Calu3 (cell line): ENCODE results near the gene FRS2. TPM values are rescaled to one million over a fixed set of nuclear protein-coding genes. Genes with fewer than 3 reads are reported as not detected.

ENCODE experiments used
- BruUV-seq: library from RNA; stranded (reverse); fragments of 400-500 nt; replicated peaks from 2 replicates; lab custom pipeline; 2021; lab: Mats Ljungman, UMichigan
- CTCF ChIA-PET: fragments of 300-600 bp; sonication (Branson Sonifier 250); formaldehyde crosslinking; loops from one replicate; lab custom pipeline; 2022; ENCODE audit warnings: antibody characterized with exemption; lab: Charles Lee
- DNase-seq: peaks from one replicate; pipeline ENCODE4 v3.0.0; 2022
- H3K27ac Mint-ChIP-seq: one replicate; pipeline ENCODE4 v1.8.0; 2022; ENCODE audit warnings: mixed read lengths; ENCODE audit not compliant: unreplicated experiment
- H3K27me3 Mint-ChIP-seq: one replicate; pipeline ENCODE4 v1.8.0; 2022; ENCODE audit warnings: mixed read lengths; ENCODE audit not compliant: unreplicated experiment
- H3K36me3 Mint-ChIP-seq: one replicate; pipeline ENCODE4 v1.8.0; 2022; ENCODE audit warnings: mild to moderate bottlenecking, moderate library complexity, mixed read lengths; ENCODE audit not compliant: insufficient read depth, unreplicated experiment
- H3K4me1 Mint-ChIP-seq: one replicate; pipeline ENCODE4 v1.8.0; 2022; ENCODE audit warnings: mild to moderate bottlenecking, low read depth, mixed read lengths; ENCODE audit not compliant: unreplicated experiment
- H3K4me3 Mint-ChIP-seq: one replicate; pipeline ENCODE4 v1.8.0; 2022; ENCODE audit warnings: mild to moderate bottlenecking, low read depth, moderate library complexity, mixed read lengths; ENCODE audit not compliant: unreplicated experiment
- H3K9me3 Mint-ChIP-seq: one replicate; pipeline ENCODE4 v1.8.0; 2022; ENCODE audit warnings: low read depth, mixed read lengths; ENCODE audit not compliant: unreplicated experiment
- intact Hi-C: fragments of 100-400 bp; cut with micrococcal nuclease; formaldehyde crosslinking; loops from one replicate; pipeline ENCODE4 v1.10.0; 2022; ENCODE audit not compliant: unreplicated experiment
- total RNA-seq: library from RNA; stranded (reverse); gene quantifications from 2 replicates; pipeline ENCODE4 v1.2.3, GENCODE V29; 2022
- TF ChIP-seq, protein P1 (sequence below): fragments of 200-600 bp; IDR thresholded peaks from one replicate; pipeline ENCODE4 v1.8.0; 2022; ENCODE audit warnings: antibody characterized with exemption; ENCODE audit not compliant: unreplicated experiment

Gene FRS2
- total RNA-seq, 1 experiment from 2014 or later: 27.5 TPM

DNA sequence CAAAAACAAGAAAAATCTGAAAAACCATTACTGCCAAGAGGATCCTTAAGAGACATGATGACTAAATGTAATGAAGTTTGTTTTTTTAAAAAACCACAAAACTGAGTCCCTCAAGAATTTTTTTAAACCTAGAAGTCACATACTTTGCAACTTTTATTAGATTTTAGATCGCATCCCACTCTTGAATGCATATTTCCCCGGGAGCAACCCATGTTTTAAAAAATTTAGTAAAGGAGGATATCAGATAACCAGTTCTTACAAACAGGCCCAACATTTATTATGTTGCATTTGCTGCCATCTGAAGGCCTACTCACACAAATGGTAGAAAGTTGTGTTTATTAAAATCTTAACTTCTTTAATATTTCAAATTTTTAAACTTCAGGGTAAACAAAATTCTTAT is 70.8 kb downstream of the FRS2 start:
- Mint-ChIP-seq H3K27ac (no peak overlapping the region), H3K9me3 (peaks cover 7% of the 10 kb centered on the region), H3K27me3 (no peaks in the 10 kb centered on the region), H3K4me1 (no peaks in the 10 kb centered on the region), H3K36me3 (peaks cover 10% of the 10 kb centered on the region), H3K4me3 (no peak overlapping the region)
- intact Hi-C loops: no loop called here
- TF ChIP-seq, protein P1, sequence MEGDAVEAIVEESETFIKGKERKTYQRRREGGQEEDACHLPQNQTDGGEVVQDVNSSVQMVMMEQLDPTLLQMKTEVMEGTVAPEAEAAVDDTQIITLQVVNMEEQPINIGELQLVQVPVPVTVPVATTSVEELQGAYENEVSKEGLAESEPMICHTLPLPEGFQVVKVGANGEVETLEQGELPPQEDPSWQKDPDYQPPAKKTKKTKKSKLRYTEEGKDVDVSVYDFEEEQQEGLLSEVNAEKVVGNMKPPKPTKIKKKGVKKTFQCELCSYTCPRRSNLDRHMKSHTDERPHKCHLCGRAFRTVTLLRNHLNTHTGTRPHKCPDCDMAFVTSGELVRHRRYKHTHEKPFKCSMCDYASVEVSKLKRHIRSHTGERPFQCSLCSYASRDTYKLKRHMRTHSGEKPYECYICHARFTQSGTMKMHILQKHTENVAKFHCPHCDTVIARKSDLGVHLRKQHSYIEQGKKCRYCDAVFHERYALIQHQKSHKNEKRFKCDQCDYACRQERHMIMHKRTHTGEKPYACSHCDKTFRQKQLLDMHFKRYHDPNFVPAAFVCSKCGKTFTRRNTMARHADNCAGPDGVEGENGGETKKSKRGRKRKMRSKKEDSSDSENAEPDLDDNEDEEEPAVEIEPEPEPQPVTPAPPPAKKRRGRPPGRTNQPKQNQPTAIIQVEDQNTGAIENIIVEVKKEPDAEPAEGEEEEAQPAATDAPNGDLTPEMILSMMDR: no peak
- DNase-seq: no peak
- CTCF ChIA-PET: interaction anchor here (0.6 kb wide), 1 partner anchor 75 kb away, joined by 4 read pairs; no protein-coding TSS in a partner anchor
- BruUV-seq: no TSS peak

DNA sequence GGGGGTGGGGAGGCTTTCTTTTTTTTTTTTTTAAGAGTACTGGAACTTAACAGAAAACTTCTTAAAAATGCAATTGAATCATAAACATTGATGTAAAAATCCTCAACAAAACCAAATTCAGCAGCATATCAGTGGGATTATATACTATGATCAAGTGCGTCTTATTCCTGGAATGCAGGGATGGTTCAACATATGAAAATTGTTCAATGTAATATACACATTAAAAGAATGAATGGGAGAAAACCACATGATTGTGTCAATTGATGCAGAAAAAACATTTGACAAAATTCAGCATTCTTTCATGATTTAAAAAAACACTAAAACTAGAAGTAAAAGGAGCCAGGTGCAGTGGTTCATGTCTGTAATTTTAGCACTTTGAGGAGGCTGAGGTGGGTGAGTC is 73.9 kb downstream of the FRS2 start:
- intact Hi-C loops: no loop called here
- Mint-ChIP-seq H3K4me1 (no peaks in the 10 kb centered on the region), H3K36me3 (peaks cover 10% of the 10 kb centered on the region), H3K4me3 (no peak overlapping the region), H3K27ac (no peak overlapping the region), H3K27me3 (no peaks in the 10 kb centered on the region), H3K9me3 (peaks cover 7% of the 10 kb centered on the region)
- BruUV-seq: no TSS peak
- TF ChIP-seq, protein P1: no peak
- DNase-seq: no peak
- CTCF ChIA-PET: no interaction called here

DNA sequence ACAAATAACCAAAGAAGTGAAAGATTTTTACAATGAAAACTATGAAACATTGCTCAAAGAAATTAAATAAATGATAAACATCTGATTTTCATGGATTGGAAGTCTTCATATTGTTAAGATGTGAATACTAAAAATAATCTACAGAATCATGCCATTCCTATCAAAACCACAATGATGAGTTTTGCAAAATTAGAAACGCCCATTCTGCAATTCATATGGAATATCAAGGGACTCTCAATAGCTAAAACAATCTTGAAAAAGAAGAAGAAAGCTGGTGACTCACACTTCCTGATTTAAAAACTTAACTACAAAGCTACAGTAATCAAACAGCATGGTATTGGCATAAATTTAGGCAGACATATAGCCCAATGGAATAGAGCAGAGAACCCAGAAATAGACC is 74.9 kb downstream of the FRS2 start:
- intact Hi-C loops: no loop called here
- peaks cover 7% of the 10 kb centered on the region for H3K9me3 Mint-ChIP-seq
- no peak overlapping the region for H3K27ac Mint-ChIP-seq
- no TSS peak for BruUV-seq
- DNase-seq: no peak
- no peaks in the 10 kb centered on the region for H3K27me3 Mint-ChIP-seq
- H3K4me1 Mint-ChIP-seq: no peaks in the 10 kb centered on the region
- TF ChIP-seq, protein P1: no peak
- CTCF ChIA-PET: interaction anchor here (0.6 kb wide), 2 partner anchors 155 to 1402 kb away, joined by 3 read pairs; no protein-coding TSS in a partner anchor
- H3K4me3 Mint-ChIP-seq: no peak overlapping the region
- peaks cover 10% of the 10 kb centered on the region for H3K36me3 Mint-ChIP-seq

DNA sequence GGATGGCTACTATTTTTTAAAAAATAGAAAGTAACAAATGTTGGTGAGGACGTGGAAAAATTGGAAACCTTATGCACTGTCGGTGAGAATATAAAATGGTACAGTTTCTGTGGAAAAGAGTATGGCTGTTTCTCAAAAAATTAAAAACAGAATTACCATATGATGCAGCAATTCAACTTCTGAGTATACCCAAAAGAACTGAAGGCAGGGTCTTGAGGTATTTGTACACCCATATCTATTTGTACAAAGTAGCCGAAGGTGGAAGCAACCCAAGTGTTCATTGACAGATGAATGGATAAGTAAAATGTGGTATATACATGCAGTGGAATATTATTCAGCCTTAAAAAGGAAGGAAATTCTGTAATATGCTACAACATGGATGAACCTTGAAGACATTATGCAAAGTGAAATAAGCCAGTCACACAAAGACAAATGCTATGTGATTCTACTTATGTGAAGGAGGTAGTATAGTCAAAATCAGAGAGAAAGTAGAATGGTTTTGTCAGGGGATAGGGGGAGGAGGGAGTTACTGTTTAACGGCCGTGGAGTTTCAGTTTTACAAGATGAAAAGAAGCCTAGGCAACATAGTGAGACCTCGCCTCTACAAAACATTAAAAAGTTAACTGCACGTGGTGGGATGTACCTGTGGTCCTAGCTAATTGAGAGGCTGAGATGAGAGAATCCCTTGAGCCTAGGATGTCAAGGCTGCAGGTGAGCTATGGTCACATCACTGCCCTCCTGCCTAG is 76.7 kb downstream of the FRS2 start:
- Mint-ChIP-seq H3K4me1 (no peaks in the 10 kb centered on the region), H3K27me3 (no peaks in the 10 kb centered on the region), H3K36me3 (peaks cover 5% of the 10 kb centered on the region), H3K4me3 (no peak overlapping the region), H3K27ac (no peak overlapping the region), H3K9me3 (peaks cover 7% of the 10 kb centered on the region)
- BruUV-seq: no TSS peak
- TF ChIP-seq, protein P1: no peak
- CTCF ChIA-PET: no interaction called here
- intact Hi-C loops: no loop called here
- DNase-seq: no peak
